ENCODE data around the gene FAM43A.

Gene FAM43A

DNA sequence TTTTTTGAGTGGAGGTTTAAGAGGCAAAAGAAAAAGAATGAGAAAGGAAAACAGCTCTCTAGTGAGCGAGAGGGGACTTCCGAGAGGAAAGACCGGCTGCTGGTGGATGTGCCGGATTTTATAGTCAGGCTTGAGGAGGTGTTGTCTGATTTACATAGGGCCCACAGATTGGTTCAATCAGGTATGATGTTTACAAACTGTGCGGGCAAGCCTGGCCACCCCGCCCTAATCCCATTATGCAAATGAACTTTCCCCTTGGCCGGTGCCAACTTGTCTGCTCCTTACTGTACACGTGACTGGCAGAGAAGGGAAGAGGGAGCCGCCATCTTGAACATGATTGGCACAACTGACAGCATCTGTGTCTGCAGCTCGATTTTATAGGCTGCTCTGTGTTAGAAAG is 44.7 kb downstream of the FAM43A start:
- peak; percentile 56 for DNase-seq (ENCODE audit: low spot score)
- ChIA-PET POLR2A (ENCODE audit: low non-redundant PET) (no interaction called here), CTCF (interaction anchor here (0.6 kb wide), 1 partner anchor 34 kb away, joined by 4 read pairs; no protein-coding TSS in a partner anchor)
- H3K27ac ChIP-seq = no peak overlapping the region
- TF ChIP-seq, protein P1, sequence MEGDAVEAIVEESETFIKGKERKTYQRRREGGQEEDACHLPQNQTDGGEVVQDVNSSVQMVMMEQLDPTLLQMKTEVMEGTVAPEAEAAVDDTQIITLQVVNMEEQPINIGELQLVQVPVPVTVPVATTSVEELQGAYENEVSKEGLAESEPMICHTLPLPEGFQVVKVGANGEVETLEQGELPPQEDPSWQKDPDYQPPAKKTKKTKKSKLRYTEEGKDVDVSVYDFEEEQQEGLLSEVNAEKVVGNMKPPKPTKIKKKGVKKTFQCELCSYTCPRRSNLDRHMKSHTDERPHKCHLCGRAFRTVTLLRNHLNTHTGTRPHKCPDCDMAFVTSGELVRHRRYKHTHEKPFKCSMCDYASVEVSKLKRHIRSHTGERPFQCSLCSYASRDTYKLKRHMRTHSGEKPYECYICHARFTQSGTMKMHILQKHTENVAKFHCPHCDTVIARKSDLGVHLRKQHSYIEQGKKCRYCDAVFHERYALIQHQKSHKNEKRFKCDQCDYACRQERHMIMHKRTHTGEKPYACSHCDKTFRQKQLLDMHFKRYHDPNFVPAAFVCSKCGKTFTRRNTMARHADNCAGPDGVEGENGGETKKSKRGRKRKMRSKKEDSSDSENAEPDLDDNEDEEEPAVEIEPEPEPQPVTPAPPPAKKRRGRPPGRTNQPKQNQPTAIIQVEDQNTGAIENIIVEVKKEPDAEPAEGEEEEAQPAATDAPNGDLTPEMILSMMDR (conservative IDR thresholded peaks at IDR 0.05; ENCODE audit: low read depth) = no peak

- ChIA-PET POLR2A (ENCODE audit: low non-redundant PET) (no interaction called here), CTCF (no interaction called here)
- H3K27ac ChIP-seq = no peak overlapping the region
- DNase-seq (ENCODE audit: low spot score) = no peak
- TF ChIP-seq, protein P1 (conservative IDR thresholded peaks at IDR 0.05; ENCODE audit: low read depth) = no peak
Observed at GRCh38 chr3:194731506-194732073, 45.9 kb downstream of the FAM43A start.

DNA sequence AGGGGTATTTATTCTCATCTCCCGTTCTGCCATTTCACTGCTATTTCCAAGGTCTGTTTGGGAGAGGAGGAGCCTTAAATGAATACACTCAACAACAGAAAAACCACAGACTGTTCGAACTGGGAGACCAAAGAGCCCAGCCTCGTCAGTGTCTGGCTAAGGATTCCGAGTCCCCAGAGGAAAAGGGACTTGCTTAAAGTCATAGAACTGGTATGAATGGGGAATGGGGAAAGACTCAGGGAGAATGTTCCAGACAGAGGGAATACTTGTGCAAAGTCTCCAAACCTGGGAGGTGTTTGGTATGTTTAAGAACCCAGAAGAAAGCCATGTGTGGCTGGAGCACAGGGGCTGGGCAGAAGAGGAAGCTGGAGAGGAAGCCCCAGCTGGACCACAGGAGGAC is 46.9 kb downstream of the FAM43A start:
- DNase-seq (ENCODE audit: low spot score) = no peak
- POLR2A ChIA-PET (ENCODE audit: low non-redundant PET) = no interaction called here
- no peak overlapping the region for H3K27ac ChIP-seq
- CTCF ChIA-PET = no interaction called here
- TF ChIP-seq, protein P1 (conservative IDR thresholded peaks at IDR 0.05; ENCODE audit: low read depth) = no peak

- POLR2A ChIA-PET (ENCODE audit: low non-redundant PET) = no interaction called here
- CTCF ChIA-PET = no interaction called here
Observed at GRCh38 chr3:194736277-194736895, 50.7 kb downstream of the FAM43A start.

DNA sequence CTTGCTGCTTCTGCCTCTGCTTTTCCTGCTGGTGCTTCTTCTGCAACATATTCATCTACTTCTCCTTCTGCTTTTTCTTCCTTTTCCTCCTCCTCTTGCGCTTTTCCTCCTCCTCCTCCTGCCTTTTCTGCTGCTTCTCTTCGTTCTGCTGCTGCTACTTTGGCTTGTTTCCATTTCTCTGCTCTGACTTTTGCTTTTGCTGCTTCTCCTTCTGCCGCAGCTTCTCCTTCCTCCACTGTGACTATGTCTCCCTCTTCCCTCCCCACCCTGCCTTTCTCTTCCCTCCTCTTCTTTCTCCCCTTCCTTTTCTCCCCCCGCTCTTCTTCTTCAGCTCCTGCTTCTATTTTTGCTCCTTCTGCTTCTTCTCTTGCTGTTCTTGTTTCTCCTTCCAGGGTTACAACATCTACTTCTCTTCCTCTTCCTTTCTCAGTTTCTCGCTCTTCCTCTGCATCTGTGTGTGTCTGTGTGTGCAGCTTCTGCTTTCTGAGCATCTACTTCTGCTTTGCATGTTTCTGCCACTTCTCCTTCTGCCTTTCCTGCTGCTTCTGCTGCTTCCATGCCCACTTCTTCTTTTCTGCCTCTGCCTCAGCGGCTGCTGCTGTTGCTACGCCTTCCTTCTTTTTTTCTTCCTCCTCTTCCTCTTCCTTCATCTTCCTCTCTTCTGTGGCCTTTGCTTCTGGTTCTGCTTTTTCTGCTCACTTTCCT is 51.4 kb downstream of the FAM43A start:
- TF ChIP-seq, protein P1 (conservative IDR thresholded peaks at IDR 0.05; ENCODE audit: low read depth) = no peak
- ChIA-PET POLR2A (ENCODE audit: low non-redundant PET) (no interaction called here), CTCF (no interaction called here)
- no peak for DNase-seq (ENCODE audit: low spot score)
- H3K27ac ChIP-seq = no peak overlapping the region

More at GRCh38 chr3:194736277-194736895, 50.7 kb downstream of the FAM43A start:
- no peak overlapping the region for H3K27ac ChIP-seq
- TF ChIP-seq, protein P1 (conservative IDR thresholded peaks at IDR 0.05; ENCODE audit: low read depth) = no peak
- DNase-seq (ENCODE audit: low spot score) = no peak
